A673 (cell line): ENCODE measurements around the gene CORO7. TPM values are rescaled to one million over a fixed set of nuclear protein-coding genes. Genes with fewer than 3 reads are reported as not detected.

Experiments used
- BruUV-seq: library from RNA; stranded (reverse); fragments of 400-500 nt; replicated peaks from 2 replicates; lab custom pipeline; 2021; lab: Mats Ljungman, UMichigan
- CTCF ChIA-PET: fragments of 300-600 bp; sonication (Branson Sonifier 250); formaldehyde crosslinking; loops from one replicate; lab custom pipeline; 2022; ENCODE audit warnings: antibody characterized with exemption; lab: Charles Lee
- POLR2A ChIA-PET: fragments of 300-600 bp; sonication (Branson Sonifier 250); formaldehyde crosslinking; loops from one replicate; lab custom pipeline; 2022; ENCODE audit warnings: antibody characterized with exemption; ENCODE audit not compliant: low non-redundant PET; lab: Charles Lee
- DNase-seq: peaks from one replicate; pipeline ENCODE4 v3.0.0-alpha.2; 2015; ENCODE audit warnings: low spot score
- H3K27ac ChIP-seq: fragments of 200-600 bp; sonication (generic); 2 replicates; pipeline ENCODE4 v1.5.1; 2016; ENCODE audit warnings: mixed run types, low read depth, mild to moderate bottlenecking, mixed read lengths, antibody characterized with exemption, low read length; ENCODE audit not compliant: poor library complexity, severe bottlenecking
- H3K27me3 ChIP-seq: fragments of 200-600 bp; sonication (generic); replicated peaks from 2 replicates; pipeline ENCODE4 v1.6.1; 2017; ENCODE audit warnings: mixed run types, low read depth, mild to moderate bottlenecking, mixed read lengths, antibody characterized with exemption, low read length; ENCODE audit not compliant: insufficient read depth, poor library complexity
- H3K36me3 ChIP-seq: fragments of 200-600 bp; sonication (generic); 2 replicates; pipeline ENCODE4 v1.6.1; 2016; ENCODE audit warnings: mixed run types, mild to moderate bottlenecking, mixed read lengths, antibody characterized with exemption, low read length; ENCODE audit not compliant: insufficient read depth, poor library complexity, severe bottlenecking
- H3K4me1 ChIP-seq: fragments of 200-600 bp; sonication (generic); 2 replicates; pipeline ENCODE4 v1.6.1; 2017; ENCODE audit warnings: mixed run types, mild to moderate bottlenecking, mixed read lengths, antibody characterized with exemption, low read length; ENCODE audit not compliant: insufficient read depth, poor library complexity, severe bottlenecking
- H3K4me3 ChIP-seq: fragments of 200-600 bp; sonication (generic); 2 replicates; pipeline ENCODE4 v1.5.1; 2016; ENCODE audit warnings: low read depth, mixed run types, mild to moderate bottlenecking, mixed read lengths, low read length; ENCODE audit not compliant: poor library complexity, severe bottlenecking
- H3K9me3 ChIP-seq: fragments of 200-600 bp; sonication (generic); 2 replicates; pipeline ENCODE4 v1.6.1; 2016; ENCODE audit warnings: mixed run types, low read depth, mild to moderate bottlenecking, mixed read lengths, antibody characterized with exemption, low read length; ENCODE audit not compliant: poor library complexity, severe bottlenecking
- EZH2 ChIP-seq: fragments of 200-600 bp; sonication (generic); IDR thresholded peaks from 2 replicates; pipeline ENCODE4 v1.6.1; 2017; ENCODE audit warnings: borderline replicate concordance, low read depth, mild to moderate bottlenecking, mixed read lengths, antibody characterized with exemption, low read length; ENCODE audit not compliant: poor library complexity, severe bottlenecking
- intact Hi-C: fragments of 100-400 bp; cut with micrococcal nuclease; formaldehyde crosslinking; loops from one replicate; pipeline ENCODE4 v1.10.0; 2022; ENCODE audit not compliant: unreplicated experiment
- total RNA-seq: library from RNA; stranded (reverse); gene quantifications from 2 replicates; pipeline ENCODE4 v1.2.3, GENCODE V29; 2021
- TF ChIP-seq, protein P1 (sequence below): fragments of 300-800, 200-600 bp; sonication (generic); conservative IDR thresholded peaks from 2 replicates; pipeline ENCODE4 v1.5.1; 2017; ENCODE audit warnings: low read depth, mild to moderate bottlenecking, antibody characterized with exemption, low read length, moderate library complexity, mixed read lengths

Gene CORO7
- total RNA-seq, 1 experiment from 2014 or later, result 24.4 TPM

DNA sequence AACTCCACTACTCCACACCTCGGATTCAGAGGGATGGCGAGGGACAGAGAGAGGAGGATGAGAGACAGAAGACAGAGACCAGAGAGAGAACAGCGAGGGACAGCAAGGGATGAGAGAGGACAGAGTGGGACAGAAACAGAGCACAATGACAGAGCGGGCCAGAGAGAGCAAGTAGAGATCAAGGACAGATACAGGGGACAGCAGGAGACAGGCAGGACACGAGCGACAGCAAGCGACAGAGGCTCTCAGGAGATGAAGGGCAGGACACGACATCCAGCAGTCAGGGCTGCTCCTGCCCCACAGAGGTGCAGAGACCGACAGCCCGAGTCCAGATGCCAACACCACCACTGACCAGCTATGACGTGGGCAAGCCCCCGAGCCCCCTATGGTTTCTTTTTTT lies 14.9 kb downstream of the CORO7 start:
- DNase-seq, result no peak
- ChIA-PET CTCF (interaction anchor here (1.0 to 3.3 kb wide), 4 partner anchors 42 to 148 kb away, joined by 12 to 37 read pairs (median 16); no protein-coding TSS in a partner anchor), POLR2A (no interaction called here)
- Histone ChIP-seq H3K27me3 (no peaks in the 10 kb centered on the region), H3K27ac (no peak overlapping the region), H3K9me3 (no peaks in the 10 kb centered on the region), H3K4me1 (no peaks in the 10 kb centered on the region), H3K36me3 (no peaks in the 10 kb centered on the region), H3K4me3 (no peak overlapping the region)
- TF ChIP-seq, protein P1, sequence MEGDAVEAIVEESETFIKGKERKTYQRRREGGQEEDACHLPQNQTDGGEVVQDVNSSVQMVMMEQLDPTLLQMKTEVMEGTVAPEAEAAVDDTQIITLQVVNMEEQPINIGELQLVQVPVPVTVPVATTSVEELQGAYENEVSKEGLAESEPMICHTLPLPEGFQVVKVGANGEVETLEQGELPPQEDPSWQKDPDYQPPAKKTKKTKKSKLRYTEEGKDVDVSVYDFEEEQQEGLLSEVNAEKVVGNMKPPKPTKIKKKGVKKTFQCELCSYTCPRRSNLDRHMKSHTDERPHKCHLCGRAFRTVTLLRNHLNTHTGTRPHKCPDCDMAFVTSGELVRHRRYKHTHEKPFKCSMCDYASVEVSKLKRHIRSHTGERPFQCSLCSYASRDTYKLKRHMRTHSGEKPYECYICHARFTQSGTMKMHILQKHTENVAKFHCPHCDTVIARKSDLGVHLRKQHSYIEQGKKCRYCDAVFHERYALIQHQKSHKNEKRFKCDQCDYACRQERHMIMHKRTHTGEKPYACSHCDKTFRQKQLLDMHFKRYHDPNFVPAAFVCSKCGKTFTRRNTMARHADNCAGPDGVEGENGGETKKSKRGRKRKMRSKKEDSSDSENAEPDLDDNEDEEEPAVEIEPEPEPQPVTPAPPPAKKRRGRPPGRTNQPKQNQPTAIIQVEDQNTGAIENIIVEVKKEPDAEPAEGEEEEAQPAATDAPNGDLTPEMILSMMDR, result no peak
- TF ChIP-seq EZH2, result no peak
- intact Hi-C loops, result loop anchor here (5.0 to 10.0 kb wide), 2 partner anchors 419 to 553 kb away; partner anchors contain the start of gene SEC14L5
- BruUV-seq, result no TSS peak

DNA sequence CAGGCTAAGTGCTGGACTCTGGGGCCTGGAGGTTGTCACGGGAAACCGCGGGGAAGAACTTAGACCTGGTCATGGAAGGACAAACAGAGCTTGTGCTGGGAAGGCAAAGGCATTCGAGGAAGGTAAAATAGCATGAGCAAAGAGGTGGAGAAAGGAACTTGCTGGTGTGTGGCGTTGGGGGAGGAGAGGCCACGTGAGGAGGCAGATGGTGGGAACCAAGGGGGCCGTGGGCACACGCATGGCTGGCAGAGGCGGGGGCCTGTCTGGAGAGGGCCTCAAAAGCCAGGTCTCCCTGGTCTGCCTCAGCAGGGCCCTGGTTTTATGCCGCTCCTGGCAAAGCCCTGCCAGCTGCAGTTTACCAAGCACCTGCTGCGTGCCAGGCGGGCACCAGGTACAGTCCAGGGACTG lies 15.3 kb downstream of the CORO7 start:
- Histone ChIP-seq H3K4me3 (no peak overlapping the region), H3K27me3 (no peaks in the 10 kb centered on the region), H3K36me3 (no peaks in the 10 kb centered on the region), H3K27ac (no peak overlapping the region), H3K9me3 (no peaks in the 10 kb centered on the region), H3K4me1 (no peaks in the 10 kb centered on the region)
- DNase-seq, result no peak
- POLR2A ChIA-PET, result no interaction called here
- TF ChIP-seq, protein P1, result no peak
- no peak for TF ChIP-seq EZH2
- intact Hi-C loops, result loop anchor here (5.0 to 10.0 kb wide), 2 partner anchors 419 to 554 kb away; partner anchors contain the start of gene SEC14L5
- CTCF ChIA-PET, result interaction anchor here (1.0 to 3.3 kb wide), 2 partner anchors 61 to 147 kb away, joined by 12 to 19 read pairs; no protein-coding TSS in a partner anchor
- no TSS peak for BruUV-seq

DNA sequence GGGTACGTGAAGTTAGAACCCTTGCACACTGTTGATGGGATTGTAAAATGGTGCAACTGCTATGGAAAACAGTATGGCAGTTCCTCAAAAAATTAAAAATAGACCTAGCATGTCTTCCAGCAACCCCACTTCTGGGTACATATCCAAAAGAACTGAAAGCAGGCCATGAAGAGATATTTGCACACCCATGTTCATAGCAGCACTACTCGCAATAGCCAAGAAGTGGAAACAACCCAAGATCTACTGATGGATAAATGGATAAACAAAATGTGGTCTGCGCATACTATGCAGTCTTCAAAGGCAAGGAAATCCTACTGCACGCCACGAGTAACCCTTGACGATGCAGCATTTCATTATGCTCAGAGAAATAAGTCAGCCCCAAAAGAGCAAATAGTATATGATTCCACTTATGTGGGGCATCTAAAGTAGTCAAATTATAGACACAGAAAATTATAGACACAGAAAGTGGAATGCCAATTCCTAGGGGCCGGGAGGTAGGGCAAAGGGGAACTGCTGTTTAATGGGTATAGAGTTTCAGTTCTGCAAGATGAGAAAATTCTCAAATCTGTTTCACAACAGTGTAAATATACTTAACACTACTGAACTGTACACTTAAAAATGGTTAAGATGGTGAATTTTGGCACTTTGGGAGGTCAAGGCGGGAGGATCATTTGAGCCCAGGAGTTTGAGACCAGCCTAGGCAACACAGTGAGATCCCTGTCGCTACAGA lies 17.2 kb downstream of the CORO7 start:
- BruUV-seq, result no TSS peak
- DNase-seq, result no peak

More for the DNA sequence above, 17.2 kb downstream of the CORO7 start:
- H3K36me3 ChIP-seq, result no peaks in the 10 kb centered on the region
- intact Hi-C loops, result no loop called here
- no peaks in the 10 kb centered on the region for H3K27me3 ChIP-seq
- H3K4me3 ChIP-seq, result no peak overlapping the region
- H3K27ac ChIP-seq, result no peak overlapping the region
- H3K9me3 ChIP-seq, result no peaks in the 10 kb centered on the region
- POLR2A ChIA-PET, result interaction anchor here (0.7 kb wide), 1 partner anchor 113 kb away, joined by 3 read pairs; no protein-coding TSS in a partner anchor
- CTCF ChIA-PET, result interaction anchor here (0.6 to 0.9 kb wide), 2 partner anchors 40 to 58 kb away, joined by 3 to 4 read pairs; no protein-coding TSS in a partner anchor
- H3K4me1 ChIP-seq, result no peaks in the 10 kb centered on the region
- TF ChIP-seq, protein P1, result no peak
- TF ChIP-seq EZH2, result no peak
